BLaER1 treated with 17β-estradiol and CSF1 and Interleukin-3, amounts not matched to agents 10 nM and 100 nM (cell line): ENCODE data around the gene KCNC4.

Experiments
- H3K27ac ChIP-seq, 11 experiments: shearing (Covaris generic); formaldehyde crosslinking; 2 replicates each; pipeline ENCODE4 v1.8.1; 2022
- H3K27me3 ChIP-seq, 11 experiments: shearing (Covaris generic); formaldehyde crosslinking; 2 replicates each; pipeline ENCODE4 v1.8.1; 2022
- H3K36me3 ChIP-seq, 11 experiments: shearing (Covaris generic); formaldehyde crosslinking; 2 replicates each; pipeline ENCODE4 v1.8.1; 2022
- H3K4me1 ChIP-seq, 10 experiments: shearing (Covaris generic); formaldehyde crosslinking; 2 replicates each; pipeline ENCODE4 v1.8.1; 2022
- H3K4me2 ChIP-seq, 11 experiments: shearing (Covaris generic); formaldehyde crosslinking; 2 replicates each; pipeline ENCODE4 v1.8.1; 2022
- H3K4me3 ChIP-seq, 10 experiments: shearing (Covaris generic); formaldehyde crosslinking; 2 replicates each; pipeline ENCODE4 v1.8.1; 2022
- H3K9ac ChIP-seq, 11 experiments: shearing (Covaris generic); formaldehyde crosslinking; 2 replicates each; pipeline ENCODE4 v1.8.1; 2022
- H3K9me3 ChIP-seq, 11 experiments: shearing (Covaris generic); formaldehyde crosslinking; replicated peaks in 1 of 11; 2 replicates each; pipeline ENCODE4 v1.8.1; 2022
- H4K20me1 ChIP-seq, 11 experiments: shearing (Covaris generic); formaldehyde crosslinking; 2 replicates each; pipeline ENCODE4 v1.8.1; 2022
- Cebpa-rat ChIP-seq, 11 experiments: shearing (Covaris generic); IDR thresholded peaks; 2 replicates each; pipeline ENCODE4 v1.8.1; 2022

KCNC4 gene

GRCh38 chr1:110170766-110171733 is 39.1 kb upstream of the KCNC4 start:
- no peak overlapping the region for H3K4me3 ChIP-seq
- peaks cover 0 to 9% (median under 1%) of the 10 kb centered on the region in 10 experiments; a peak in 6 of 20 replicates for H3K4me1 ChIP-seq
- no peaks in the 10 kb centered on the region for H3K36me3 ChIP-seq
- H4K20me1 ChIP-seq = no peaks in the 10 kb centered on the region
- H3K27me3 ChIP-seq = no peaks in the 10 kb centered on the region
- peak overlapping the region in 1 of 11 experiments; percentile 7; a peak in 2 of 22 replicates for H3K4me2 ChIP-seq
- no peak overlapping the region for H3K9ac ChIP-seq
- TF ChIP-seq Cebpa-rat (IDR thresholded peaks at IDR 0.05) = no peak
- H3K27ac ChIP-seq = no peak overlapping the region
- H3K9me3 ChIP-seq = no peaks in the 10 kb centered on the region

DNA sequence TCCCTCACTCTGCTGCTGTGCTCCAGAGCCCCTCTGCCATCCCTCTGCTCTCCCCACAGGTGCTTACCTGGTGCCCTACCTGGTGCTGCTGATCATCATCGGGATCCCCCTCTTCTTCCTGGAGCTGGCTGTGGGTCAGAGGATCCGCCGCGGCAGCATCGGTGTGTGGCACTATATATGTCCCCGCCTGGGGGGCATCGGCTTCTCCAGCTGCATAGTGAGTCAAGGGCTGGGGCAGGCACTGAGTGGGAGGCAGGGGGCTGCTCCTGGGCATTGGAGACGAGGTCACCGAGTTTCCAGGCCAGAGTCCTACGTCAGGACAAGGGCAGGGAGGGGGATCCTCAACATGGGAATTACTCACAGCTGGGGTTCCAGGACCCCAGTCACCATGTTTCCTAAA is 38.1 kb upstream of the KCNC4 start:
- Histone ChIP-seq H3K9ac (no peak overlapping the region), H4K20me1 (0 out of 22 replicates have a peak, but pooled peaks cover 0 to 7% (median 0%) of the 10 kb centered on the region in 11 experiments), H3K27me3 (no peaks in the 10 kb centered on the region), H3K4me2 (no peak overlapping the region), H3K27ac (no peak overlapping the region), H3K4me1 (peaks cover 0 to 13% (median 6%) of the 10 kb centered on the region in 10 experiments; a peak in 6 of 20 replicates), H3K36me3 (no peaks in the 10 kb centered on the region), H3K4me3 (no peak overlapping the region), H3K9me3 (no peaks in the 10 kb centered on the region)
- no peak for TF ChIP-seq Cebpa-rat (IDR thresholded peaks at IDR 0.05)

DNA sequence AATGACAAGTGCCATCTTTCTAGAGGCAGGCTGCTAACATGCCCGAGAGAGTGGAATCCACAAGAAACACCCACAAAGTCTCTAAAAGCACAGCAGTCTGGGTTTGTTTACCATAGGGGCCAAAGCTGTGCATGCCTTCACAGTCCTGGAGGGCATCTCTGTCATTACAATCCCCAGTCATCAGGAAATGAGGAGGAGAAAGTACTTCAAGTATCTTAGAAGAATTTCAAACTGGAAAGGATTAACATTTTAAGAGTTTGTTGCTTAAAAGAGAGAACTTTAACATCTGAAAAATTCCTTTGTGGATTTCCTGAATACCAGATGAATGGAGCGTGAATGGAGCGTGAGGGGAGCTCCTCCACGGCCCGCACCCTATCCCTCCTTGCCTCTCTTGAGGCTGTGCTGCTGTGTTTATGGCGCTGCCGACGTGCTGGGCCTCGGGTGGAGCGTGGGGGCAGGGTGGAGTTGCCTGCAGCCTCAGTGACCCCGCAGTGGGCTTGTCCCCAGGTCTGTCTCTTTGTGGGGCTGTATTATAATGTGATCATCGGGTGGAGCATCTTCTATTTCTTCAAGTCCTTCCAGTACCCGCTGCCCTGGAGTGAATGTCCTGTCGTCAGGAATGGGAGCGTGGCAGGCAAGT is 36.5 kb upstream of the KCNC4 start:
- H3K36me3 ChIP-seq = no peaks in the 10 kb centered on the region
- no peaks in the 10 kb centered on the region for H3K9me3 ChIP-seq
- TF ChIP-seq Cebpa-rat (IDR thresholded peaks at IDR 0.05) = no peak
- H3K9ac ChIP-seq = no peak overlapping the region
- H3K27me3 ChIP-seq = no peaks in the 10 kb centered on the region
- H3K4me1 ChIP-seq = peaks cover 0 to 13% (median 6%) of the 10 kb centered on the region in 10 experiments; a peak in 6 of 20 replicates
- 0 out of 22 replicates have a peak, but pooled peaks cover 0 to 11% (median 0%) of the 10 kb centered on the region in 11 experiments for H4K20me1 ChIP-seq
- H3K27ac ChIP-seq = no peak overlapping the region
- H3K4me2 ChIP-seq = no peak overlapping the region
- no peak overlapping the region for H3K4me3 ChIP-seq

- Histone ChIP-seq H3K36me3 (no peaks in the 10 kb centered on the region), H3K4me1 (peaks cover 0 to 13% (median 6%) of the 10 kb centered on the region in 10 experiments; a peak in 6 of 20 replicates), H3K9me3 (no peaks in the 10 kb centered on the region), H3K27me3 (no peaks in the 10 kb centered on the region), H3K9ac (no peak overlapping the region), H3K27ac (no peak overlapping the region), H3K4me2 (no peak overlapping the region), H4K20me1 (0 out of 22 replicates have a peak, but pooled peaks cover 0 to 11% (median 0%) of the 10 kb centered on the region in 11 experiments), H3K4me3 (no peak overlapping the region)
- TF ChIP-seq Cebpa-rat (IDR thresholded peaks at IDR 0.05) = no peak
These were observed 35.2 kb upstream of the KCNC4 start for GRCh38 chr1:110174961-110175360.

DNA sequence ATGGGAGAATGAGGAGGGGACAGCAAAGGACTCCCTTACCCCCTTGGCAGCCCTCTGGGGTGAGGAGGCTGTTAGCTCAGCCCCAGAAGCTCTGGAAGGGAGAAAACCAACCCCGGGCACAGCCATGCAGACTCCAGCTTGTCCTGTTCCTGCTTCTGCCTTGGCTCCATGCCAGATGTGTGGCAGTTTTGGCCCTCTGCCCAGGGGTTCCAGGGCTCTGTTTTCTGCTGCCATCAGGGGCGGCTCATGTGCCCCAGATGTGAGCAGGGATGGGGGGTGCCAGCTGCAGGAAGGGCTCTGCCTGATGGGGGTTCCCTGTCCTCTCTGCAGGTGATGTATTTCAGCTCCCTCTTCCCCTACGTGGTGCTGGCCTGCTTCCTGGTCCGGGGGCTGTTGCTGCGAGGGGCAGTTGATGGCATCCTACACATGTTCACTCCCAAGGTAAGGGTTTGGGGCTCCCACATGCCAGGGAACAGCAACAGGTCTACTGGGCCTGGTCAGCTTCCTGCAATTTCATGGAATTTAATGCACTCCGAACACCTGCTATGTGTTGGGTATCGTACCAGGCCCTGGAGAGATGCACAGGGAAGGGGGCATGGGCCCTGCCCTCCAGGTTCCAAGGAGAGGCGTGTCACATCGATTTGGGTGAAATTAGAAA is 33.7 kb upstream of the KCNC4 start:
- TF ChIP-seq Cebpa-rat (IDR thresholded peaks at IDR 0.05) = no peak
- H3K4me2 ChIP-seq = peak overlapping the region in 4 of 11 experiments; percentile 9 to 20 (median 14); a peak in 2 of 22 replicates
- no peak overlapping the region for H3K4me3 ChIP-seq
- H3K36me3 ChIP-seq = no peaks in the 10 kb centered on the region
- no peak overlapping the region for H3K9ac ChIP-seq
- H3K27me3 ChIP-seq = no peaks in the 10 kb centered on the region
- peaks cover 0 to 11% (median 6%) of the 10 kb centered on the region in 10 experiments; a peak in 6 of 20 replicates for H3K4me1 ChIP-seq
- no peak overlapping the region for H3K27ac ChIP-seq
- H3K9me3 ChIP-seq = no peaks in the 10 kb centered on the region
- H4K20me1 ChIP-seq = 0 out of 22 replicates have a peak, but pooled peaks cover 0 to 11% (median 0%) of the 10 kb centered on the region in 11 experiments

DNA sequence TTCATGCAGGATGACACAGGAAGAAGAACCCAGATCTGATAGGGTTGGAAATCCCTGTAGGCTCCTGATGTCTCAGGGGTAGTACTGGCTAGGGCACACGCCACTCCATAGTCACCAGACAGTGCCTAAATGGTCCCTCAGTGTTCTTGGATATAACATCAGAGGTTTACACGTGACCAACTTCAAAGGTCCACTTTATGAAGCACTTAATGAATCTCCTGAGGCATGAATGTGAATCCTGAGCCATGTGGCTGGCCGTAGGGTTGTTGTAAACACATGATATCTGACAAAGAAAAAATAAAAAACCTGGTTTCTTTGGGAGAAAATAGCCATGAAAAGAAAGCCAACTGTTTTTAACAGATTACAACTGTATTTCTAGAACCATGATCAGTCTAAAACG is 32.3 kb upstream of the KCNC4 start:
- TF ChIP-seq Cebpa-rat (IDR thresholded peaks at IDR 0.05) = no peak
- Histone ChIP-seq H3K4me3 (no peak overlapping the region), H3K4me2 (no peak overlapping the region), H3K36me3 (no peaks in the 10 kb centered on the region), H3K9me3 (no peaks in the 10 kb centered on the region), H4K20me1 (0 out of 22 replicates have a peak, but pooled peaks cover 0 to 11% (median 0%) of the 10 kb centered on the region in 11 experiments), H3K27me3 (no peaks in the 10 kb centered on the region), H3K4me1 (peaks cover 0 to 11% (median 5%) of the 10 kb centered on the region in 10 experiments; a peak in 5 of 20 replicates), H3K27ac (no peak overlapping the region), H3K9ac (no peak overlapping the region)

- H3K9ac ChIP-seq = no peak overlapping the region
- no peak overlapping the region for H3K4me3 ChIP-seq
- no peaks in the 10 kb centered on the region for H3K9me3 ChIP-seq
- H3K27me3 ChIP-seq = no peaks in the 10 kb centered on the region
- no peaks in the 10 kb centered on the region for H3K36me3 ChIP-seq
- peaks cover 0 to 6% (median 0%) of the 10 kb centered on the region in 10 experiments; a peak in 3 of 20 replicates for H3K4me1 ChIP-seq
- H4K20me1 ChIP-seq = no peaks in the 10 kb centered on the region; a peak in 3 of 22 replicates
- no peak overlapping the region for H3K4me2 ChIP-seq
- no peak for TF ChIP-seq Cebpa-rat (IDR thresholded peaks at IDR 0.05)
- no peak overlapping the region for H3K27ac ChIP-seq
These were observed 26.4 kb upstream of the KCNC4 start for GRCh38 chr1:110183642-110184167.

DNA sequence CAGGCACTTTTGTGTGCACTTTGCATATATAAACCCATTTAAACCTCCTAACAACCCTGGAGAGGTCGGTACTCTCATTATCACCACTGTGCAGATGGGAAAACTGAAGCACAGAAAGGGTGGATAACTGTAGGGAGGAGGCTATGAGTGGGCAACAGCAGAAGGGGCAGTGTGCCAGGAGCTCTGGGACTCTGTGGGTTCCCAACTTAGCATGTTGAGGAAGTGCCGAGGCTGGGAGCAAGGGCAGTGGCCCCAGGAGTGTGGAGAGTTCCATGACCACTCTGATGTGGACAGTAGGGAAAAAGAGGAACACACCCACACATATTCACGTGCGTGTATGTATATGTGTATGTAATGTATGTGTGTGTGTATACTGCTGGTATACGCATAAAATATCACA is 25.7 kb upstream of the KCNC4 start:
- H3K9me3 ChIP-seq = no peaks in the 10 kb centered on the region
- TF ChIP-seq Cebpa-rat (IDR thresholded peaks at IDR 0.05) = no peak
- H3K27ac ChIP-seq = no peak overlapping the region
- no peak overlapping the region for H3K4me3 ChIP-seq
- H3K4me2 ChIP-seq = peak overlapping the region in 1 of 11 experiments; percentile 48; a peak in 1 of 22 replicates
- H3K27me3 ChIP-seq = no peaks in the 10 kb centered on the region
- no peaks in the 10 kb centered on the region for H3K36me3 ChIP-seq
- H4K20me1 ChIP-seq = peaks cover 0 to 3% (median 0%) of the 10 kb centered on the region in 11 experiments; a peak in 4 of 22 replicates
- no peak overlapping the region for H3K9ac ChIP-seq
- peaks cover 0 to 6% (median 0%) of the 10 kb centered on the region in 10 experiments; a peak in 3 of 20 replicates for H3K4me1 ChIP-seq
